GM10266 (cell line): ENCODE results near the gene CPEB1.

Experiments
- DNase-seq: peaks from one replicate; pipeline ENCODE4 v3.0.0; 2012; ENCODE audit errors: extremely low spot score
- TF ChIP-seq, protein P1 (sequence below): IDR thresholded peaks from 2 replicates; pipeline ENCODE4 v1.5.1; 2012; ENCODE audit warnings: mild to moderate bottlenecking, low read depth; ENCODE audit not compliant: control insufficient read depth, insufficient read depth; ENCODE audit errors: missing control alignments

The CPEB1 gene

DNA sequence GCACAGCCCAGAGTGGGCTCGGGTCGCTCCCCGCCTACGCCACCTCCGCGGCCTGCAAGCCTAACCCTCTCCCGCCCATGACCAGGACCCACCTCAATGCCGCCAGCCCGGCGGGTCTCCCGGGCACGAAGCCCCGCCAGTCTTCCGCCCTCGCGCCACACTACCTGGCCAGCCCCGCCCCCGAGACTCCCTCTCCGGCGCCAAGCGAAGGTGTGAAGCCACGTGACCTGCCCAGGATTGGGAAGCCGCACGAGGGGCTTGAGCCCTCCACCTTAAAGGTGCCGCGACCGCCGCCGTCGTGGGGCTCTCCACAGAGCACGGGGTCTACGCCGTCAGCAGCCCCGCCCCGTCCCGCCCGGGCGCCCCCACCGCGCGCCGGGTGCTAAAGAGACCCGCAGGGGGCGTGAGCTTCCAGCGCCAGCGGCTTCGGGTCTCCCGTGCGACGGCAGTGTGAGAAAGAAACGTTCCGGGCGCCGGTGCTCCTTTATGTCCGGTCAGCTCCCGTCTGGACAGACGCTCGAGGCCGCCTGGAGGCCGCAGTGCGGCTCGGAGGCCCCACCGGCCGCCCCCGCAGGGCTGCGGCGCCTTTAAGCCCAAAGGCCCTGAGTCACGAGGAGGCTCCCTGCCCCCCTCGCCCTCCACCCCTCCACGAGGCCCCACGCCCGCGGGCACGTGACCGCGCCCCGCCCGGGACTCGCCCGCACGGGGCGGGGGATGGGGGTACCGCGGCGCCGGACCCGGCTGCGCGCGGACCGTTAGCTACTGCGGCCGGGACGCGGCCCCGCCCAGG lies at the start of gene CPEB1:
Gene CPEB1, minus strand, starts transcription at position 319 of the 790 bp plus-strand sequence. CDS start 18,904 bp downstream, outside the sequence.
- TF ChIP-seq, protein P1, sequence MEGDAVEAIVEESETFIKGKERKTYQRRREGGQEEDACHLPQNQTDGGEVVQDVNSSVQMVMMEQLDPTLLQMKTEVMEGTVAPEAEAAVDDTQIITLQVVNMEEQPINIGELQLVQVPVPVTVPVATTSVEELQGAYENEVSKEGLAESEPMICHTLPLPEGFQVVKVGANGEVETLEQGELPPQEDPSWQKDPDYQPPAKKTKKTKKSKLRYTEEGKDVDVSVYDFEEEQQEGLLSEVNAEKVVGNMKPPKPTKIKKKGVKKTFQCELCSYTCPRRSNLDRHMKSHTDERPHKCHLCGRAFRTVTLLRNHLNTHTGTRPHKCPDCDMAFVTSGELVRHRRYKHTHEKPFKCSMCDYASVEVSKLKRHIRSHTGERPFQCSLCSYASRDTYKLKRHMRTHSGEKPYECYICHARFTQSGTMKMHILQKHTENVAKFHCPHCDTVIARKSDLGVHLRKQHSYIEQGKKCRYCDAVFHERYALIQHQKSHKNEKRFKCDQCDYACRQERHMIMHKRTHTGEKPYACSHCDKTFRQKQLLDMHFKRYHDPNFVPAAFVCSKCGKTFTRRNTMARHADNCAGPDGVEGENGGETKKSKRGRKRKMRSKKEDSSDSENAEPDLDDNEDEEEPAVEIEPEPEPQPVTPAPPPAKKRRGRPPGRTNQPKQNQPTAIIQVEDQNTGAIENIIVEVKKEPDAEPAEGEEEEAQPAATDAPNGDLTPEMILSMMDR = no peak
- peak; percentile 72 for DNase-seq

DNA sequence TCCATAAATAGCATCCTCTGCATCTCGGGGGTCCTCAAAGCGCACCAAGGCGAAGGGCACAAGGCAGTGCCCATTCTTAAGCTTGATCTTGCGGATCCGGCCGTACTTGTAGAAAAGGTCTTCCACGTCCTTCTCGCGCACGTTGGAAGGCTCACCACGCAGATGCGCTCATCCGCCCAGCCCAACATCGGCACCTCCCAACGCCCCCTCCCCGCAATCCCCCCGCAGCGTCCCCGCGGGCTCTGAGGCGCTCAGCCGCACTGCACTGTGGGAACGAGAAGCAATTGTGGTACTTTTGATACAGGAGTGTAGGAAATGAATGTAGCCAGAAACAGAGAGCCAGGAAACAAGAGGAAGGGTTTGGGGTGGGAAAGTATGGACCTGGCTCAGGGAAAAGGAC lies 45.0 kb upstream of the CPEB1 start:
- TF ChIP-seq, protein P1 = no peak
- DNase-seq = no peak

DNA sequence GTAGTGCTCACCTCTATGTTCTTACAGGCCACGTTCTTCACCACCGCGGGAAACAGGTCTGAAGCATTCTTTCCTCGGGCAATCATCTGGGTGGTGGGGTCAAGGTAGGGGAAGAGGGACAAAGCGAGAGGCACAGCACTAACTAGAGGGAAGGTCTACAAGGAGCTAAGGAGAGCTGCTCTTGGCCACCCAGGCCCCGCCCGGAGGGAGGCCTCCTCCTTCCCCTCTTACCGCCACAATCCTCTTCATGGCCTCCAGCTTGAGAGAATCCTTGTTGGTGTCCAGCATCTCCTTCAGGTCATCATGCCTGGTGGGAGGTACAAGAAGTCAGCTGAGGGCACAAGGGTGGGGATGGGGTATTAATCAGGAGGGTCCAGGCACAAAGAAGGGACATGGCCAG lies 42.0 kb upstream of the CPEB1 start:
- TF ChIP-seq, protein P1 = no peak
- no peak for DNase-seq

DNA sequence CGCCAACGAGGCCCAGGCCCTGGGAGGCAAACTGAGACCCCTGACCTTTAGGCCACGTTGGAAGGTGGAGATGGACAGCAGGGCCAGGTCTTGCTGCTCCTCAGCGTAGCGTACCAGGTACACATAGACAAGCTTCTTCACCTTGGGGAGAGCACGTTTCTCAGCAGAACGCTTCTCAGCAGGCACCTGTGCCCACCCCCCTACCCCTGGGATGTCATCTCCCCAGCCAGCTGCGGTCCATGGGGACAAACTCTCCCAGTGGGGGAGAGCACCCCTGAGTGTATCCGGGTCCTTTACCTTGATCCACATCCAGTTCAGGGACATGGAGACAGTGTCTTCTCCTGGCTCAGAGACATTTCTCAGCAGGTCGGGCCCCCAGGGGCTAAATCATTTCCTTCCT lies 41.5 kb upstream of the CPEB1 start:
- TF ChIP-seq, protein P1 = no peak
- no peak for DNase-seq

DNA sequence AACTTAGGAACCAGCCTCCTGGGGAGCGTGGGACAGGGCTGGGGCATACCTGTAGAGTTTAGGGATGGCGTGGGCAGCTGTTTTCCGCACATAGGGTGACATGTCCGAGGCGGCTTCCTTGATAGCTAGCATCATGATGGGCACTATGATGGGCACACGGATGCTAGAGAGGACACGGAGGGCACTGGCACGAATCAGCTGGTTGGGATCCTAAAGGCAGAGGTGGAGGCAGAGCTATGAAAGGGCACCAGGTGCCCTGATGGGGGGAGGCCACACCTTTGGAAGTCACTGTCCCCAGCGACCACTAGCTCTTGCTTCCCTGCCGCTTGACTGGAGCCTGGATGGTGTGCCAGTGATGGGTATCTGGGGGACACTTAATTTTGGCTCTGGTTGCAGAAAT lies 34.2 kb upstream of the CPEB1 start:
- TF ChIP-seq, protein P1 = no peak
- DNase-seq = no peak

DNA sequence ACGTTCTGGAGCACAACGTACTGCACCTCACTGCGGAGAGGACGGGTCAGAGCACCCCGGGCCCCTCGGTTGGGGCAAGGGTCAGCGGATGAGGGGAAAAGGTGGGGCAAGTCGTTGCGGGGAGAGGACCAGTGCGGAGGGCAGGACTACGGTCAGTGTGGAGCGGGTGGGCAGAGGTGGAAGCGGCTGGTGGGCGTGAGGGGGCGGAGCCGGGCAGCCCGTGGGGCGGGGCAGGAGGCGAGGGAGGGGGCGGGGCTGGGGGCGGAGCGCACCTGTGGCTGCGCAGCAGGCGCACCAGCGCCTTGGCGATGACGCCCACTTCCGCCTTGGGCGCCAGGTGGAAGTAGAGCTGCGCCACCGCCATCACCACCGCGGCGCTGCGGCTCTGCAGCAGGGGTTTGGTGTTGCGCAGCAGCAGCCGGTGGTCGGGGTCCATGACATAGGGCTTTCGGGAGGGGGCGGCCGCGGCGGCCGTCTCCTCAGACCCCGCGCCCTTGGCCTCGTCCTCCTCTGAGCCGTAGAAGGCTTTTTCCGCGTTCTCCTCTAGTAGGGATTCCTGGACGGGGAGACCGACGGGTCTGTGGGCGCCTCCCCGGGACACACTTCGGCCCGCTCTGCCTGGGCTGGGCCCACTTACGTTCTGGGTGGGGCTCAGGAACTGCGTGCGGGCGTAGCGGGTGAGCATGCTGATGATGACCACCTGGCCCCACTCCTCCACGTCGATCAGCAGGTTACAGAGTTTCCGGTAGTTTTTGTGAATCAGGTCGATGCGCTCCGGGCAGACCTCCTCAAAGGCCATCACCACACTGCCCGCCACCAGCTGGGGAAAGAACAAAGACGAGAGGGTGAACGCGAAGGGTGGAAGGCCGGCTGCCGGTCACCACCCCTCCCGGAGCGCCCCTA lies 33.3 kb upstream of the CPEB1 start:
- TF ChIP-seq, protein P1 = peak; percentile 44
- DNase-seq = peak; percentile 88
